HG03139 (cell line): ENCODE data around the gene PI4K2A.
"Not testable (repeated sequence)": the region's sequence is repeated elsewhere in the genome, so short reads cannot be mapped to it uniquely, and the experiment has no call there.

Experiments used
- ATAC-seq: cut with Tn5 transposase; IDR thresholded peaks from one replicate; pipeline ENCODE4 v1.9.1; 2021; ENCODE audit not compliant: unreplicated experiment

Gene PI4K2A

DNA sequence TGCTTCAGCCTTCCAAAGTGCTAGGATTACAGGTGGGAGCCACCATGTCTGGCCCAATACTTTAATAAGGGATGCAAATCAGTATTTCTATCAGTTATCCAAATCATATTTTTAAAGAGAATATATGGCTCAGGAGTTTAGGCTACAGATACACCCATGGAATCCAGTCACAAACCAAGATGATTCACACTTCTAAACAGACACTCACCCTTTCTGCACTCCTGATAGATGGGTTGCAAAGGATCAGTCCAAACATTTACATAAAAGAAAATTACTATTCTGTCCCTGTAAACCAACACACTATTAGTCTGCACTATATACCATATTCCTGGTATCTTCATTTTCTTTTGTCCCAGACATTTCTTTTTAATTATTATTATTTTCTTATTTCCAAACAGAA, 9.4 kb upstream of the PI4K2A start:
- ATAC-seq = no peak

DNA sequence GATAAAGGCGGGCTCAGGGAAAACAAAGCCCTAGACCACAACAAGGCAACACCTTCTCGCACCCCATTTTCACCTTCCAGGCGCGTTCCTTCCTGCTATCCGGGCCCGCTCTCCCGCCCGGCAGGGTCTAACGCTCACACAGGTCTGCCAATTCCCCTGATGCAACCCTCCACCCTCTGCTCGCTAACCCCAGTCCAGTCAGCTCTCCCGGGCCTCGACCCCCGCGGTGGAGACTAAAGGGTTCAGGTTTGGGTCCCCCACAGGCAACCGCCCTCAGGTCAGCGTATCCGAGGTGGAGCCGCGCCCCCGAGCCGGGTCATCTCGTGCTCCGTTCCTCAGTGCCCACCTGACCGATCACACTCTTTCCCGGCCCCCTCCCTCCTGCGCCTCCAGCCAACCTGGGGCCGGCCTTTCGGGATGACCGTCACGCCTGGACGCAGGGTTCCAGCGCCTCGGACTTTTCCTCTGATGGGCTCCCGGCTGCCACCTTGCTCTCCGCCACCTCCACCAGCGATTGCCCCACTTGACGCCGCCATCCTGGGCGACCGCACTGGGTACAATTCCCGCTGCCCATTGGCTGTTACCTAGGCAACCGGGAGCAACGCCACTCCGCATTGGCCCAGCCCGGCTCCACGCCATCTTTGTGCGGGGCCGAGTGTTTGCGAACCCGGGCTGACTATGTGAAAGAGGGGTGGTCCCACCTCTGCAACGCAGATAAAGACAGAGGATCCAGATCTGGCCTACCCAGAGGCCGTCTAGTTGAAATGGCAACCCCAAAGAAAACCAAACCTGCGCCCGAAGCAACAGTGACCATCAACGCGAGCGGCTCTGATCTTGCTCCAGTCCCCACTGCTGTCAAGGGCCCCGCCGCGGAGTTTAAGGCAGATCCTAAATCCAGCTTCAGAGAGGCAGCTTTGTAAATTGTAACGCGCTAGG, 7.3 kb upstream of the PI4K2A start, which contains the start of gene MORN4:
Gene MORN4 (minus strand): TSS at position 552 of the 936 bp plus-strand sequence. CDS start 13,847 bp downstream, outside the sequence.
- ATAC-seq = peak; percentile 98

DNA sequence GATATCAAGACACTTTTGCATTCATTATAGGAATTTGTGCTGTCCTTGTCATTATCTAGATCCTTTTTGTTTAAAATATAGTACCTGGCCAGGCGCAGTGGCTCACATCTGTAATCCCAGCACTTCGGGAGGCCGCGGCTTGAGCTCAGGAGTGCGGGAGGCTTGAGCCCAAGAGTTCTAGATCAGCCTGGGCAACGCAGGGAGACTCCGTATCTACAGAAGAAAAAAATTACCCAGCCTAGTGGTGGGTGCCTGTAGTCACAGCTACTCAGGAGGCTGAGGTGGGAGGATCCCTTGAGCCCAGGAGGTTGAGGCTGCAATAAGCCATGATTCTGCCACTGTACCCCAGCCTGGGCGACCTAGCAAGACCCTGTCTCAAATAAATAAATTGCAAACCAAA, 6.5 kb upstream of the PI4K2A start:
- ATAC-seq = no peak

DNA sequence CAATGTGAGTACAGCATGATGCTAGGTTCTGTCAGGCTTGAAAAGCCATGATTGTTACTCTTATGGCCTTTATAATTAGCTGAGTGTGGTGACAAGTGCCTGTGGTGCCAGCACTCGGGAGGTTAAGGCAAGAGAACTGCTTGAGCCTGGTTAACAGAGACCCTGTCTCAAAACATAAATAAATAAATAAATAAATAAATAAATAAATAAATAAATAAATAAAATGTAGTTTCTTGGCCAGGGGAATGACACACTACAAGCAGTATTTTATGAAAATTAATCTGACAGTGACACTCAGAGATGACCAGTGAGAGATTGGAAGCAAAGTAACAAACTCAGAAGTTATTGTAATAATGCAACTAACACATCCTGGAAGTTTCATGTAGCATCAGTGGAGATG, 4.9 kb upstream of the PI4K2A start:
- ATAC-seq = no peak

DNA sequence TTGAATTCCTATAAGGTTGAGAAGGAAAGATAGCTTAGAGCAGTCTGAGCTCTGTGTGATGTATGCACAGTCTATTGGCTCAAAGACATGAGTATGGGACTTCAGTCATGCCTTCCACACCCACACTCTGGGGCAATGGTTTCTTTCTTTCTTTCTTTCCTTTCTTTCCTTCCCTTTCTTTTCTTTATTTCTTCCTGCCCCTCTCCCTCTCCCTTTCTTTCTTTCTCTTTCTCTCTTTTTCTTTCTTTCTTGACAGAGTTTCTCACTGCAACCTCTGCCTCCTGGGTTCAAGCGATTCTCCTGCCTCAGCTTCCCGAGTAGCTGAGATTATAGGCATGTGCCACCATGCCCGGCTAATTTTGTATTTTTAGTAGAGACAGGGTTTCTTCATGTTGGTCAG, 1.4 kb upstream of the PI4K2A start:
- ATAC-seq = not testable (repeated sequence)

DNA sequence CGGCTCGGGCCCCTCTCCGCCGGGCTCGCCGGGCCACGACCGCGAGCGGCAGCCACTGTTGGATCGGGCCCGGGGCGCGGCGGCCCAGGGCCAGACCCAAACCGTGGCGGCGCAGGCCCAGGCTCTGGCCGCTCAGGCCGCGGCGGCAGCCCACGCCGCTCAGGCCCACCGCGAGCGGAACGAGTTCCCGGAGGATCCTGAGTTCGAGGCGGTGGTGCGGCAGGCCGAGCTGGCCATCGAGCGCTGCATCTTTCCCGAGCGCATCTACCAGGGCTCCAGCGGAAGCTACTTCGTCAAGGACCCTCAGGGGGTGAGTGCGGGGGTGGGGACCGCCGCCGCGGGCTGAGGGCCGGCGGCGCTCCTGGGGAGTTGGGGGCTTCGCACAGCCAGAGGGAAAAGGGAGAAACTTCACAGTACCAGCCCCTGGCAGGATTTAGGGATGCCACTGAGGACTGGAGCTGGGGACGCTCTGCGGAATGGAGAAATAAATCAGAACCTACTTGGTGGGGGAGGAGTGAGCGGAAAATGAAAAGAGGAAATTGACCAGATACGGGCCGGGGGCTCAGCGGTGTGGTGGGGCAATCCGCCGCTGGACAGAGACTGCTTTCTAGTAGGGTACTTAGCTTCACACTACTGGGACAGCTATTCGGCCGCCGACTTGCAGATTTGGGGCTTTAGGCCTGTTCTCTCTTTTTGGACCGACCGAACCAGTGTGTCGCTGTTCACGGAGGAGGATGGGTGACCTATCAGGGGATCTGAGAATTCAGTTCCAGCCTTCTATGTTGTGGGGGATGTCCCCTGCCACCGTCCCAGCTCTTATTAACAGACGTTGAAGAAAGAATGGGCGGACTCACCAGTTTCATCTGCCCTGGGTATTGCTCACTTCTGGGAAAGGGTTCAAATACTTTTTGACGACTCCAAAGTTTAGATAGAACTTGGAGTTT, 669 bp downstream of the PI4K2A start:
- peak; percentile 24 for ATAC-seq

DNA sequence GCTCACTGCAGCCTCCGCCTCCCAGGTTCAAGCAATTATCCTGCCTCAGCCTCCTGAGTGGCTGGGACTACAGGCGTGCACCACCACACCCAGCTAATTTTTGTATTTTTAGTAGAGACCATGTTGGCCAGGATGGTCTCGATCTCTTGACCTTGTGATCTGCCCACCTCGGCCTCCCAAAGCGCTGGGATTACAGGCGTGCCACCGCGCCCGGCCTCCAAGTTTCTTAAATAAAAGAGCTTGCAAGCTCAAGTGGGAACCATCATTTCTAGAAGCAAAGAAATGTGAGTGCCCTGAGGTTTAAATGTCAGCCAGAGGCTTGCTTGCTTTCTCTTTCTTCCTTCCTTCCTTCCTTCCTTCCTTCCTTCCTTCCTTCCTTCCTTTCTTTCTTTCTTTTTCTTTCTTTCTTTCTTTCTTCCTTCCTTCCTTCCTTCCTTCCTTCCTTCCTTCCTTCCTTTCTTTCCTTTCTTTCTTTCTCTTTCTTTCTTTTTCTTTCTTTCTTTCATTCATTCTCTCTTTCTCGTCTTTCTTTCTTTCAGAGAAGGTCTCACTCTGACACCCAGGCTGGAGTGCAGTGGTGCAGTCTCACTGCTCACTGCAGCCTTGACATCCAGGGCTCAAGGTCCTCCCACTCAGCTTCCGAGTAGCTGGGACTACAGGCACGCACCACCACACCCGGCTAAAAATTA, 2.1 kb downstream of the PI4K2A start:
- not testable (repeated sequence) for ATAC-seq

DNA sequence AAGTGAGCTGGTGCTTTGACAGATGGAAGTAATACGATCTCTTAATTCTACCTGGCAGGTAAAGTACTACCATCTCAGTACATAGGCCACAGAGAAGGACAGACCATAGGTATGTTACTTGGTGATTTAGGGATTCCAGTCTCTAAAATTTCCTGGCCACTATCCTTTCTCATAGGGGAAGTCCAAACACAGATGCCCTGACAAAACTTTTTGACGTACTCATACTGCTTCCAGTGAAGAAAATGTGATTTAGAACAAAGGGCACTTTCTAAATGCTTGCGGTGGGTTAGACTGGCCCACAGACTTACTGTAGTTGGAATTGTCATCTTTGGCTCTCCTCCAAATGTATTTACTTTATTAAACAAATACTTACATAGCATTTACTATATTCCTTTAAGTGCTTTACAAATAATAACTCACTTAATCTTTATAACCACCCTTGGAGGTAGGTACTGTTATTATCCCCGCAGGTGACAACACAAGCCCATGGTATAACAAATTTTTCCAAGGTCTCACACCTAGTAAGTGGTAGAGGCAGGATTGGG, 3.0 kb downstream of the PI4K2A start:
- no peak for ATAC-seq

DNA sequence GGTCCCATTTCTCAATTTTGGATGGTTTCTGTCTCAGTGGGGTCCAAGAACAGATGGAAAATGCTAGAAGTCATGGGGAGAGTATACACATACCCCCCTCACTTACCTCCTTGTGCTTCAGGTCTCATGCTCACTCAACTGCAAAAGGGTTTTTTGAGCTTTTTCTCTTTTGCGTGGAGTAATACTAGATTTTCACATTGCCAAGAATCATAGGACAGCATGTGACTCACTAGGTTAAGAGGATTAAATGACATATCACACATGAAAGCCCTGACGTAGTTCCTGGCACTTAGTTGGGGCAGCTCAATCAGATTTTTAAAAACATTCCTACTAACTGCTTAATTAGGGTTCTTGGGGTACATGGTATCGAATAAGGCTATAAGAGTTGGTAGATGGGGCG, 4.5 kb downstream of the PI4K2A start:
- no peak for ATAC-seq

DNA sequence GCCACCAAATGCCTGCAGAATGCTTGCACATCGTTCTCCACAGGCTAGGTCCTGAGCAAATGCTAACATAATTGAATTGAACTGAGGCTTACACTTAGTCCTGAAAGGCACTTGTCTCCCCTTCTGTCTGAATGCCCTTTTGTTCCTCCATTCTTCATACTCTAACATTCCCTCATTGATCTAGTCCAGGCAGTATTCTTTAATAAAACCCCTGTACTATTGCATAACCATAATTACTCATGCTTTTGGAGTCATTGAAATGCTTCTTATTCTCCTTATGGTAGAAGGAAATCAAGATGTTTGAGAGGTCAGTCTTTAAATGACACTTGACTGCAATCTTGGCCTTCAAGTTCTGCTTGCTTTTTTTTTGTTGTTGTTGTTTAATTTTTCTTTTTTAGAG, 7.1 kb downstream of the PI4K2A start:
- no peak for ATAC-seq

DNA sequence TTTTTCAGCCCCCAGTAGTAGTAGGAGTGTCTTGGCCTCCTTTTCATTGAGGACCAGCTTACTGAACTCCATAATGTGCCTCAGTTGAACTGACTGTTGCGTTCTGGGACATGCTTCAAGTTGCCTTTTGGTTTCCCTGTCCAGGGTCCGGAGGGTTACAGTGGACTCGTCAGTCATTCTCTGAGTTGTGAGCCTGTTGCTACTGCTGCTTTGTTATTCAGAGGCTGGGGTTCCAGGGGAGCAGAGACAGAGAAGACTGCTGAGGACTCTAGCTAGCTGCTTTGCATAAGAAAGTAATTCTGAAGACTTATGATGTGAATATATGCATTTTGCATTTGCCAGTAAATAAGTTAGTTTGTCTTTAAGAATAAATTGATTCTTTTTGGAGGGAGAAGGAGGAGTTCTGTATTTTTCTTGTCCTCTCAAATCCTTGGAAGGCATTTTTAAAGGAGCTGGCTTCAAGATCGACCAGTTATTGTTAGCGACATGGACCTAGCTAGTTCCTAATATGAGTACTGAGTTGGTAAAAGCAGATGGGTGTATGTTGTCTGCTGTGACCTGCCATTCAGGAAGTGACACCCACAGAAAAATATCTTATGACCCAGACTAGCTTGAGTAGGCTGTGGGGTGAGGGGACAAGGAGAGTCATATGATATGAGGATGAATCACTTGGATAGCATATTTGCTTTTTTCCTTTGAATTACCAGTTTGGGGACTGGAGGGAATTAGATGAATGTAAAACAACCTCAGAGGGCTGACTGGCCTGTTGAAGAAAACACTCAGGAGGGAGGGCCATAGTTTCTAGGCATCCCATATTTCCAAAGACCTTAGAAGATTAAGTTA, 8.3 kb downstream of the PI4K2A start:
- ATAC-seq = peak; percentile 91

DNA sequence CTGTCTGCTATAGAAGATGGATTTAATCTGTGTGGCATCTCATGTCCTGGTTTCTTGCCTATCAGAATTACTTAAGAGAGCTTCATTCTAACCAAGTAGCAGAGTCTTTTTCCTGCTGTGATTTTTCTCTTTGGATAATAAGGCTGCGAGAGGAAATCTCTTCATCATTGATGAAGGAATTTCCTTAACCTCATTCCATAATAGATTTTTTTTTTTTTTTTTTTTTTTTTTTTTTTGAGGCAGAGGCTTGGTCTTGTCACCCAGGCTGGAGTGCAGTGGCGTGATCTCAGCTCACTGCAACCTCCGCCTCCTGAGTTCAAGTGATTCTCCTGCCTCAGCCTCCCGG, 8.9 kb downstream of the PI4K2A start:
- not testable (repeated sequence) for ATAC-seq

DNA sequence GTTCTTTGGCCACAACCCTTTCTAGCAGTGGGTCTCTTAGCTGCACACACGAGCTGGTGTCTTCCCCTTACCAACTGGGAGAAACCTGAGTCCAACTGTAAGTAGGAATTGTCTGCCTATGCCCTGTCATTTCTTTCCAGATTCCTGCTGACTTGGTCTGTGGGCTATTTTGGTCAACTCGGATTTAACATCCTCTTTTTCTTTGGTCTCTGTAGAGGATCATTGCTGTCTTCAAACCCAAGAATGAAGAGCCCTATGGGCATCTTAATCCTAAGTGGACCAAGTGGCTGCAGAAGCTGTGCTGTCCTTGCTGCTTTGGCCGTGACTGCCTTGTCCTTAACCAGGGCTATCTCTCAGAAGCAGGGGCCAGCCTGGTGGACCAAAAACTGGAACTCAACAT, 10.3 kb downstream of the PI4K2A start:
- ATAC-seq = no peak

DNA sequence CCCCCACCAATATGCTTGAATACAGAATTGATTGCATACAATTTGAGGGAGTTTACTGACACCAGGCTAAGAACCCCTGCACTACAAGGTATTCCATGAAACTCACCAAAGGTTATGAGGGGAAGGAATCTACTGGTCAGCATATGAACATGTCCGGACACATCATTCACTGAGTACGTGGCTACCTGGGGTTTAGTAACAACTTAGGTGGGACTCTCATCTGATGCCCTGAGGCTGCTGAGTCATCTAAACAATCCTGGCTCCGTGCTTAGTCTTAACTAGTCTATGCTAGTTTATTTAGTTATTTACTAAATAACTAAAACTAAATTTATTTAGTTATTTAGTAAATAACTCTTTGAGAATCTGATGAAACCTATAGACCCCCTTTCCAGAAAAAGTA, 11.3 kb downstream of the PI4K2A start:
- ATAC-seq = no peak

DNA sequence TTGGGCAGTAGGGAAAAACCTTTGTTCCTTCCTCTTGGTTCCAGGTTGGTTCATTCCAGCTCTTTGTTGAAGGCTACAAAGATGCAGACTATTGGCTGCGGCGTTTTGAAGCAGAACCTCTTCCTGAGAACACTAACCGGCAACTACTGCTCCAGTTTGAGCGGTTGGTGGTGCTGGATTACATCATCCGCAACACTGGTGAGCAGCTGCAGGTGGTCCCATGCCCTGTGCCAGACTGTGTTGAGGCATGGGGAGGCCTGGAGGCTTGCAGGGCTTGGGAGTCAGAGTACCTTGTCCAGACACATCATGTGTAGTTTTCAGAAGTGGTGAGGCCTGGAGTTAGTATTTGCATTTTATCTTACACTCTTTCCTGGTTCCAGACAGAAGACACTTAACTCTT, 16.3 kb downstream of the PI4K2A start:
- no peak for ATAC-seq

DNA sequence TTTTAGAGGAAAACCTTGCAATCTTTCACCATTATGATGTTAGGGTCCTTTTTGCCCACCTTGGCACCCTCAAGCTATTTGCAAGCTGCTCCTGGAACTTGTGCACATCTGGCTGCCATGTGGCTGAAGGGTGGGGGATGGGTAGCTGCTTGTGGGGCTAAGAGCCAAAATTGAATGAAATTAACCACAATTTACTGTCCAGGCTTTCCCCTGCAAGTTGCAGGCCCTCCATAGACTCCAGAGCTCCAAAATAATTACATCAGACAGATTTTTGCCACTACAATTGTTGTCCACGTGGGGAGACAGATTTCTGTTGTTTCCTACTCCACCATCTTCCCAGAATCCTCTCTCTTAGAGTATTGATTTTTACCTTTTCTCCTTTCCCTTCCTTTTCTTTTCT, 19.1 kb downstream of the PI4K2A start:
- no peak for ATAC-seq

DNA sequence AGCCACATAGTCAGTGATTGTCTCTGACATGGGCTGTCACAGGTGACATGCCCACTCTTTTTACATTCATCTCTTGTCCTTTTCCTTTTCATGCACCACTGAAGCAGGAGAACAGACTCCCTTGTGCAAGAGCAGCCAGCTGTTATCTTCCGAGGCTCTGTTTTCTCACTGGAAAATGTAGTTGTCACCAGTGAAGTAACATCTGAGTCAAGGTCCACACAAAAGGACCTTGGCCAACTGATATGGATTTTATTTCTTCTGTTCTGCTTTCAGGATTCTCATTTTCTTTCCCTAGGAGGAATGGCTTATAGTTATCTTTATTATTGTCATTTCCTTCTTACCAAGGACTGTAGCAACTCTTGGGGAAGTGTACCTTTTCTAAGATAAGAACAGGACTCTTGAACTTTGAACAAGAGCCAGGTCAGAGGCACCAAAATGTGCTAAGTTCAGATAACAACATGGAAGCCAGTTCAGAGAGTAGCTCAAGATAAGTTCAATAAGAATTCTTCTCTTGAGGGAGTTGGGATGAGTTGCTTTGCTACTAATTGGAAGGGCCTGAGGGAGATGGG, 23.9 kb downstream of the PI4K2A start:
- no peak for ATAC-seq

DNA sequence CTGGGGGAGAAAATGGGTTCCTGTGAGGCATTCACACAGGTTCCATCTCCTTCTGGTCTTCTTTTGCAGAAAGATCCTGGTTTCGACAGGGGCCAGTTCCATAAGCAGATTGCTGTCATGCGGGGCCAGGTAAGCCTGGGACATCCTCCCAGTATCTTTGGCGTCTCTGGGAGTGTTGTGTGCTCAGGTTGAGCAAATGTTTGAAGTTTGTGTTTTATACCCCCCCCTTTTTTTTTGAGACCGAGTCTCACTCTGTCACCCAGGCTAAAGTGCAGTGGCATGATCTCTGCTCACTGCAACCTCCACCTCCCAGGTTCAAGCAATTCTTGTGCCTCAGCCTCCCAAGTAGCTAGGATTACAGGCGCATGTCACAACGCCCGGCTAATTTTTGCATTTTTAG, 26.5 kb downstream of the PI4K2A start:
- no peak for ATAC-seq

DNA sequence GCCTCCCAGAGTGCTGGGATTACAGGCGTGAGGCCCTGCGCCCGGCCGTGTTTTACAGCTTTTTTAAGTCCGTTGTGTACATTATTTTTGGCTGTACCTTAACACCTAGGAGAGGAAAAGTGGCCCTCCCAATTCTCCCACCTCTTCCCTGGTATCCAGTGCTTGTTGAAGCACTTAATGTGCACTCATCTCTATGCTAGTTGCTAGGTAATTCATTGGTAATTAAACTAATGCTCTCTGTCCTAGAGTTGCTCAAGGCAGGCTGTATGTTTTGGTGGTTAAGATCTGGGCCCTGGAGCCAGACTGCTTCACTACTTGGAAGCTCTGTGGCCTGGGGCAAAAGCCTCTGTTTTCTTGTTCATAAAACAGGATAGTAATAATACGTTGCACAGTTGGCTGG, 27.0 kb downstream of the PI4K2A start:
- no peak for ATAC-seq

DNA sequence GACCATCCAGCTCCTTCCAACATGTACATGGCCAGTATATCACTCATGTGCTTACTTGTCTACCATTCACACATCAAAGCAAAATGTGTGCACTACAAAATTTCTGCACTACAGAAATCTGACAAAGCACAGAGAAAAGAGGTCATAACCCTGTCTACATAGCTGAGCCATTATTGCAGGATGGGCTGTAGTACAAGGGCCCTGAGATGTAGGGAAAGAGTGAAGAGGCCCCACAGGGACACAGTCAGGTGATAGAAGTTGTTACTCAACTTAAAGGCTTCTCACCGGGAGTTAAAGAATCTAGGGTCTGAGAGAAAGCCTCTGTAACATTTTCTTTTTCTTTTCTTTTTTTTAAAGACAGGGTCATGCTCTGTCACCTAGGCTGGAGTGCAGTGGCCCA, 29.1 kb downstream of the PI4K2A start:
- no peak for ATAC-seq
